Eye (tissue), 1 donor: ENCODE measurements around the gene SLC2A3.
"Not testable (repeated sequence)": the region's sequence is repeated elsewhere in the genome, so short reads cannot be mapped to it uniquely, and the experiment has no call there.

Experiments used
- DNase-seq: peaks from one replicate; pipeline ENCODE4 v3.0.0-alpha.2; 2015

The SLC2A3 gene

GRCh38 chr12:7935590-7936581, at the start of gene SLC2A3:
TSS of gene SLC2A3 (minus strand) at chr12:7936187. CDS start at chr12:7936034, 153 bp downstream.
- peak; percentile 93 for DNase-seq

- no peak for DNase-seq
Measured at GRCh38 chr12:7984900-7985299, 48.9 kb upstream of the SLC2A3 start.

- not testable (repeated sequence) for DNase-seq
Measured at GRCh38 chr12:7983460-7983859, 47.5 kb upstream of the SLC2A3 start.

GRCh38 chr12:7983019-7983418, 47.0 kb upstream of the SLC2A3 start:
- DNase-seq: not testable (repeated sequence)

- not testable (repeated sequence) for DNase-seq
Measured at GRCh38 chr12:7982332-7982735, 46.3 kb upstream of the SLC2A3 start.

- DNase-seq: no peak
Measured at GRCh38 chr12:7981446-7981845, 45.5 kb upstream of the SLC2A3 start.

- not testable (repeated sequence) for DNase-seq
Measured at GRCh38 chr12:7977351-7978124, 41.6 kb upstream of the SLC2A3 start.

GRCh38 chr12:7973457-7973825, 37.5 kb upstream of the SLC2A3 start:
- DNase-seq: no peak

GRCh38 chr12:7972734-7973456, 36.9 kb upstream of the SLC2A3 start:
- DNase-seq: no peak

GRCh38 chr12:7972269-7972668, 36.3 kb upstream of the SLC2A3 start:
- DNase-seq: not testable (repeated sequence)

GRCh38 chr12:7971765-7972164, 35.8 kb upstream of the SLC2A3 start:
- not testable (repeated sequence) for DNase-seq

- DNase-seq: peak; percentile 96
Measured at GRCh38 chr12:7970475-7971252, 34.7 kb upstream of the SLC2A3 start.

GRCh38 chr12:7966563-7966962, 30.6 kb upstream of the SLC2A3 start:
- no peak for DNase-seq

GRCh38 chr12:7964669-7965068, 28.7 kb upstream of the SLC2A3 start:
- not testable (repeated sequence) for DNase-seq

- no peak for DNase-seq
Measured at GRCh38 chr12:7961395-7962178, 25.6 kb upstream of the SLC2A3 start.

- DNase-seq: peak; percentile 21
Measured at GRCh38 chr12:7959701-7960121, 23.7 kb upstream of the SLC2A3 start.

- no peak for DNase-seq
Measured at GRCh38 chr12:7959278-7959677, 23.3 kb upstream of the SLC2A3 start.

- not testable (repeated sequence) for DNase-seq
Measured at GRCh38 chr12:7954877-7955276, 18.9 kb upstream of the SLC2A3 start.

GRCh38 chr12:7954418-7954817, 18.4 kb upstream of the SLC2A3 start:
- not testable (repeated sequence) for DNase-seq

- not testable (repeated sequence) for DNase-seq
Measured at GRCh38 chr12:7953912-7954311, 17.9 kb upstream of the SLC2A3 start.

GRCh38 chr12:7951671-7952070, 15.7 kb upstream of the SLC2A3 start:
- no peak for DNase-seq
